ENCODE results near the gene KLHDC4.

Gene KLHDC4

GRCh38 chr16:87680272-87680644 lies 85.5 kb downstream of the KLHDC4 start:
- no peak for DNase-seq

- no peak for DNase-seq
Observed at GRCh38 chr16:87679593-87680271, 86.1 kb downstream of the KLHDC4 start.

- no peak for DNase-seq
Observed at GRCh38 chr16:87678618-87679017, 87.2 kb downstream of the KLHDC4 start.

- no peak for DNase-seq
Observed at GRCh38 chr16:87677830-87678229, 88.0 kb downstream of the KLHDC4 start.

DNA sequence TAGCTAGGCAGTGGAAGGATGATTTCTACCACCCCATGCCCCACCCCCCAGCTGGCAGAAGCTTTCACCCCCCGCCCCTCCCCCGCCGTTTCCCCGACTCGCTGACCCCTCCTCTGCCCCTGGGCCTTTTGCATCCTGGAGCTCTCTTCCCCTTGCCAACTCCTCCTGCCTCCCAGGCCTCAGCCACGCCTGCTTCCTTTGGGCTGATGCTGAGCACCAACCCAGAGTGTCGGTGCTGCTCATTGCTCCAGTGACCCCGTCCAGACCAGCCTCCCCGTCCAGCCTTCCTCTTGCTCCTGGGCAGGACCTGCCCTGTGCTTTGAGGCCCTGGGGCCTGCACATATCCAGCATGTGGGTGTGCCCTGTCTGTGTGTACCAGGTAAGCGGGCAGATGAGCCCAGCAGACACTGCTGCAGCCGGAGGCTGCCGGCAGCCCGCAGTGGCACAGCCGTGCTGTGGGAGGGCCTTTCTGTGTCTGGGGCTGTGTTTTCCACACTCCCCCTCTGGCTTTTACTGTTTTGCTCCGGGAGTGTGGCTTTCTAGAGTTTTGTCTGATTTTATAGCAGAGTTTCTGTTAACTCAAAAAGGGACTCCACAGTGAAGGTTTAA lies 90.6 kb downstream of the KLHDC4 start:
- no peak for DNase-seq

DNA sequence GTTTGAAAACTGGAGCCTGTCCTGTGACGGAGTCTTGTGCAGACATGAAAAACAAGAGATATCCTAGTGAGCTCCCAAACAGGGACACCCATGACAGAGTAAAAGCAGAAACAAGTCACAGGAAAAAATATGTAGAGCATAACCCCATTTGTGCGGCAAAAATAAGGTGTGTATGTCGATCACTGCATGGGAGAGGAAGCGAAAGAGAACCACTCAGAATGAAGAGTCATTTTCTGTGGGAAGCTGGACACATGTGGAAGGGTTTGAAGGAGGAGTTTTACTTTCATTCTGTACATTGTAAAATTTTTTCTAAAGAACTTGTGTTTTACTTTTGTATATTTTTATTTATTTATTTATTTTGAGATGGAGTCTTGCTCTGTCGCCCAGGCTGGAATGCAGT lies 91.4 kb downstream of the KLHDC4 start:
- no peak for DNase-seq

DNA sequence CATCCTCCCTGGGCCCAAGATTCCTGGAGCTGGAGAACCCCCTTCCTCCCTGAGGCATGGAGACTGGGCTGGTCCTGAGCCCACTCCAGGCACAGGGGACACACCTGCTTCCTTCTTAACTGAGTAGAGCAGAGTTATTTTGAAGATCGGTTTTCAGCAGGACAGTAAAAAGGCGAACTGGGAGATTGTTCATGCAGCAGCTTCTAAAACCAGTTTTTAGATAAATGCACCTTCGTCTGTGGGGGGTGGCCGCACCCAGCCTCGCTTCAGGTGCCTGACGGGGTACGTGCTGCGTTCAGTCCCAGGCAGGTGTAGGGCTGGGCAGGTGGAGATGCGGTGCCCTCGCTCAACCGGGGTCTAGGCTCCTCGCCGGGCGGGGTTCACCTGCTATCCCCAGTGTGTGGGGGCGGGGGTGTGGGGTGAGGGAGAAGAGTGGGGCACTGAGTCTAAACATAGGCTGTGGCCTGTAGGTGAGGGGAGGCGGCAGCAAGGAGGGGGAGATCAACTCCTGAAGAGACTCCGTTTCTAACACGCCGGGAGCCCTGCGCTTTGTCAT lies 94.0 kb downstream of the KLHDC4 start:
- DNase-seq = no peak

GRCh38 chr16:87671221-87671620 lies 94.6 kb downstream of the KLHDC4 start:
- DNase-seq = no peak

- DNase-seq = no peak
Observed at GRCh38 chr16:87669672-87670071, 96.1 kb downstream of the KLHDC4 start.

- DNase-seq = no peak
Observed at GRCh38 chr16:87667946-87668345, 97.8 kb downstream of the KLHDC4 start.

- DNase-seq = no peak
Observed at GRCh38 chr16:87667443-87667842, 98.3 kb downstream of the KLHDC4 start.

- no peak for DNase-seq
Observed at GRCh38 chr16:87666919-87667318, 98.9 kb downstream of the KLHDC4 start.

- no peak for DNase-seq
Observed at GRCh38 chr16:87665193-87665592, 100.6 kb downstream of the KLHDC4 start.

DNA sequence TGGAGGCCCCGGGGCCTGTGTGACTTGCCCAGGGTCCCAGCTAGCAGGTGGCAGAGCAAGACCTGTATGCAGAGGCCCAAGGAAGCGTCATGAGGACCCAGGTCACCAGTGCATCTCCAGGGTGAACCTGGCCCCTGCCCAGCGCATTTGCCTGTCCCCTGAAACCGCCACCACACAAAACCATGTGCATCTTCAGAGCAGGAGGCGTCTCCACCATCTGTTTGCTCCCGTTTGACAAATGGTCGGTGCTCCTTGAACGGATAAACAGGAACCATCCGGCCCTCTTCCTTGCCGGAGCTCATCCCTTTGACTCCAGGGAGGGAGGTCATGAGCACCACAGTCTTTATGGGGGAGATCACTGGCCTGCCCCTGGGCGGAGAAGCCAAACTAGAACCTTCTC lies 101.0 kb downstream of the KLHDC4 start:
- no peak for DNase-seq

- DNase-seq = no peak
Observed at GRCh38 chr16:87662254-87663204, 103.3 kb downstream of the KLHDC4 start.

DNA sequence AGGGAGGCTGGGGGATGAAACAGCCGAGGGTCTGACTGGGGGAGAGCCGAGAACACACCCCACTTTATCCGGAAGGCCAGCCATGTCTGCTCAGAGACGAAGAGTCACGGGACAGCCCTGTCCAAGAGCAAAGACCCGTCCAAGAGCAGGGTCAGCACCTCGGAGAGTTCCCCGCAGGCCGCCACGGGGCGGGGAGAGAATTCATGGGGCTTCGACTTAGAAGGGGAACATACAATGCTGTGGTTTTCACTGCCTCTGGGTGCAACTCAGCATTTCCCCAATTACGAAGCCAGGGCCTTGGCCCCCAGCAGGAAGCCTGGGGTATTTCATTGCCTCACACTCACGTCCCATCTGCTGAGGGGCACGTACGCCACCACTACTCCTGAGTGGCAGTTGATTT lies 104.2 kb downstream of the KLHDC4 start:
- DNase-seq = no peak

- no peak for DNase-seq
Observed at GRCh38 chr16:87658564-87659225, 107.1 kb downstream of the KLHDC4 start.

Data from NCI-H1694 (cell line).